Epithelial cell of prostate (primary cell): ENCODE results near the gene TOE1.
"Not testable (repeated sequence)": the region's sequence is repeated elsewhere in the genome, so short reads cannot be mapped to it uniquely, and the experiment has no call there.

Experiments used
- DNase-seq: peaks from one replicate; pipeline ENCODE4 v3.0.0-alpha.2; 2011; ENCODE audit warnings: low read depth, low spot score
- H3K27ac ChIP-seq: fragments of 450-650 bp; 2 replicates; pipeline ENCODE4 v1.5.1; 2017; ENCODE audit warnings: mild to moderate bottlenecking

TOE1 gene

GRCh38 chr1:45339789-45340558 lies at the start of gene TOE1, which contains the start of gene MUTYH:
Gene TOE1, plus strand, starts transcription at chr1:45340170. Its CDS starts 83 bp downstream, at chr1:45340253.
Gene MUTYH, minus strand, starts transcription at chr1:45340440. Its CDS starts 5,935 bp downstream, at chr1:45334505.
- peak within 1 kb of the TSS; percentile 88 for H3K27ac ChIP-seq
- DNase-seq = no peak

DNA sequence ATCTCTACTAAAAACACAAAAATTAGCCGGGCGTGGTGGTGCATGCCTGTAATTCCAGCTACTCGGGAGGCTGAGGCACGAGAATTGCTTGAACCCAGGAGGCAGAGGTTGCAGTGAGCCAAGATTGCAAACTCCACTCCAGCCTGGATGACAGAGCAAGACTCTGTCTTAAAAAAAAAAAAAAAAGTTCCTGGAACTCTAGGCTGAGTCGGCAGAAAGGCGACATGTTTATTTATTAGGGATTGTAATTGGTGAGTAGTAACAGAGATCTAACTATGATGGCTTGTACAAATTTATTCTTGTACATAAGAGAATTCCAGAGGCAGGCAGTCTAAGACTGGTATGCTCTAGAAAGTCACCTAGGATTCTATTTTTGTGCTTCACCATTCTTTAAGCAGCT lies 49.0 kb upstream of the TOE1 start:
- H3K27ac ChIP-seq, DNase-seq: not testable (repeated sequence)

- DNase-seq = no peak
- H3K27ac ChIP-seq = no peak overlapping the region
These were observed 48.3 kb upstream of the TOE1 start for GRCh38 chr1:45291716-45292115.

- DNase-seq = no peak
- H3K27ac ChIP-seq = no peak overlapping the region
These were observed 42.2 kb upstream of the TOE1 start for GRCh38 chr1:45297666-45298356.

DNA sequence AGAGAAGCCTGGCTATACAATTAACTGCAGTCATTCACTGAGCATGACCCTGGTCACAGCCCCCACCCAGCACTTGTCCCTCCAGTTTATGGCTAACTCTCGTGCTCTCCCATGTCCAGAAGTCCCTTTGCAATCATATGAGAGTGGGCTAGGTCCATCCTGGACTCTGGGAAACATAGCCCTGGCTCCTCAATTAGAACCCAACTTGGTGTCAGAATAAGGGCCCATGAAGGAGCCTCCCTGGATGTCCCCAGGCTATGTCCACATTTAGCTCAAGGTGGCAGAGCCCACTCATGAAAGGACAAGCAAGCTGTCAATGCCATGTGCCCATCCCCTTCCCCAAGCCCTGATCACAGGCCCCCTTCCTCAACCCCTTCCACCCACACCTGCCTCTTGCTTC lies 40.7 kb upstream of the TOE1 start:
- no peak for DNase-seq
- H3K27ac ChIP-seq = no peak overlapping the region

- no peak overlapping the region for H3K27ac ChIP-seq
- DNase-seq = no peak
These were observed 39.8 kb upstream of the TOE1 start for GRCh38 chr1:45299981-45300668.

GRCh38 chr1:45300669-45300997 lies 39.3 kb upstream of the TOE1 start:
- no peak for DNase-seq
- no peak overlapping the region for H3K27ac ChIP-seq

- DNase-seq = no peak
- peak overlapping the region; percentile 86 for H3K27ac ChIP-seq
These were observed 37.3 kb upstream of the TOE1 start for GRCh38 chr1:45302505-45303150.

- H3K27ac ChIP-seq = peak overlapping the region; percentile 86
- DNase-seq = peak; percentile 80
These were observed 36.3 kb upstream of the TOE1 start for GRCh38 chr1:45303520-45304310.

- DNase-seq = no peak
- peak overlapping the region; percentile 86 for H3K27ac ChIP-seq
These were observed 35.5 kb upstream of the TOE1 start for GRCh38 chr1:45304311-45305081.

- no peak for DNase-seq
- no peak overlapping the region for H3K27ac ChIP-seq
These were observed 34.7 kb upstream of the TOE1 start for GRCh38 chr1:45305231-45305630.

DNA sequence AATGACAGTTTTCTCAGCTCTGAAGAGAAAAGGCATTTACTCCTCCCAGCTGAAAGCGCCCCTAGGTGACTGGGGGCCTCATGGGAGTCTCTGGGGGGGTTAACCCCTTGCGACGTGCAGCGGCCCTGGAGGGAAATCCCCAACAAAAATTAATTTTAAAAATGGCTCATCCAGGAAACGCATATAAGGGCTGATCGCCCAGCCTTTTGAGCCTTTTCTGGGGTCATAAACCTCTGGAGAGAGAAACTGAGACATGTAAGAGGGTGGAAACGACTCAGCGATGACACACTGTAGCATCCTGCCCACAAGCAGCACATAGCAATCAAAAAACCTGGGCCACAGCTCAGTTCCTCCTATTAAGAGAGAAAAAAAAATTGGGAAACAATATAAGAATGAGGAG lies 33.7 kb upstream of the TOE1 start:
- no peak overlapping the region for H3K27ac ChIP-seq
- no peak for DNase-seq

- DNase-seq = no peak
- no peak overlapping the region for H3K27ac ChIP-seq
These were observed 33.1 kb upstream of the TOE1 start for GRCh38 chr1:45306905-45307304.

DNA sequence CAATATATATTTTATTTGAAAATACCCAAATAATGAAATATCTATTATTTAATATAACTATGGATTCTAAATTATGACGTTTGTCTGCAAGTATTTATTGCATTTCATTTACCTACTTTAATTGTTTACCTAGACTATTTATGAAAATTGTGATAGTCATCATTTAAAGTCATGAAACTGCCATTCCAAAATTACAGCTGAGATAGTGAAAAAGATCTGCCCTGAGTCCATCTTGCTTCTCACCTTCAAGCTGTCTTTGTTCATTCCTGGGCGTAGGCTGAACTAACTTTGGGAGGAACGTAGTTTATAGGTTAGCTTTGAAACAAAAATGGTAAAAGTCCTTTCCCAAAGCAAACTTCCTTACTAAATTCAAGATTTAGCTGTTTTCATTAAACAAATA lies 25.7 kb upstream of the TOE1 start:
- no peak for DNase-seq
- no peak overlapping the region for H3K27ac ChIP-seq

GRCh38 chr1:45317166-45317565 lies 22.8 kb upstream of the TOE1 start:
- no peak for DNase-seq

GRCh38 chr1:45319761-45320160 lies 20.2 kb upstream of the TOE1 start:
- no peak overlapping the region for H3K27ac ChIP-seq

More at GRCh38 chr1:45317166-45317565, 22.8 kb upstream of the TOE1 start:
- no peak overlapping the region for H3K27ac ChIP-seq

DNA sequence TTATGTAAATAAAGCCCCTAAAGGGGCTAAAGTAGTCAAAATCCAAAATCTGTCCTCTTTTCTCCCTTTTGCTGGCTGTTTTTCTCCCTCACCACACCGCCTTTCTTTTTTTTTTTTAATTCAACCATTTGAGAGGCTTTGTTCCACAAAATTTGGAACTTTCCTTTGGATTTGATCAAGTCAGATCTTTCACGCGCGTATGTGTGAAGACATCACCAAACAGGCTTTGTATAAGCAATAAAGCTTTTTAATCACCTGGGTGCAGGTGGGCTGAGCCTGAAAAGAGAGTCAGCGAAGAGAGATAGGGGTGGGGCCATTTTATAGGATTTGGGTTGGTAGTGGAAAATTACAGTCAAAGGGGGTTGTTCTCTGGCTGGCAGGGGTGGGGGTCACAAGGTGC lies 18.5 kb upstream of the TOE1 start:
- no peak for DNase-seq
- no peak overlapping the region for H3K27ac ChIP-seq

More at GRCh38 chr1:45319761-45320160, 20.2 kb upstream of the TOE1 start:
- DNase-seq = no peak

GRCh38 chr1:45322486-45323040 lies 17.4 kb upstream of the TOE1 start:
- DNase-seq = no peak
- no peak overlapping the region for H3K27ac ChIP-seq
